ENCODE measurements around the gene MEGF8.

DNA sequence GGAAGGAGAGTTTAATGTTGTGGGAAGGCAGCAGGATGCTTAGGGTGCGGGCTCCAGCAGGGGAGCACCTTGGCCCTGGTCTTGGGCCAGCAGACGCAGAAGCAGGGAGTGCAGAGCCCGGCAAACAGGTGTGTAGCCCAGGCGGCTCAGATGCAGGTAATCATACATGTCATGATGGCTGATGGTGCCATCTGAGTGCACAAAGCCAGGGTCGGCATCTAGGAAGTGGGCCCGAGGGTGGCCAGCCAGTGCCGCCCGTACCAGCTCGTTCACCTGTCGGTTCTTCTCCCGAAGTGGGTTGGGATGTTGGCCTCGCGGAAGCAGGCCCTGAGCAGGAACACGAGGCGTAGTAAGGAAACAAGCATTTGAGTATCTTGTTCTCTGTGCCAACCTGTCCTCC, 28.4 kb upstream of the MEGF8 start:
- TF ChIP-seq GATA3 (IDR thresholded peaks at IDR 0.05; ENCODE audit: low read depth, low read length), result no peak
- TF ChIP-seq GATA2 (IDR thresholded peaks at IDR 0.05; ENCODE audit: low read depth, low read length), result no peak

All from SH-SY5Y (cell line).